Lung microvascular endothelial cell (primary cell): ENCODE data around the gene CNGA4. TPM values are rescaled to one million over a fixed set of nuclear protein-coding genes. Genes with fewer than 3 reads are reported as not detected.
"Not testable (repeated sequence)": the region's sequence is repeated elsewhere in the genome, so short reads cannot be mapped to it uniquely, and the experiment has no call there.

ENCODE experiments used
- DNase-seq, 2 donors: peaks; one replicate each; pipeline versions ENCODE4 v3.0.0 to v3.0.0-alpha.2; 2010; ENCODE audit warnings: low read depth in 2 of 2
- total RNA-seq: library from RNA; depleted of rRNA; stranded (reverse); fragments of >200 nt; gene quantifications from 2 replicates; pipeline ENCODE4 v1.2.1, GENCODE V29; 2014

CNGA4 gene
- total RNA-seq, 1 donor from 2014 or later, result not detected

GRCh38 chr11:6225896-6226295 lies 13.0 kb upstream of the CNGA4 start:
- DNase-seq, result peak in 1 of 2 donors; percentile 40

GRCh38 chr11:6228520-6228919 lies 10.4 kb upstream of the CNGA4 start:
- DNase-seq, result no peak

GRCh38 chr11:6229911-6230310 lies 9.0 kb upstream of the CNGA4 start:
- DNase-seq, result no peak

- no peak for DNase-seq
Measured at GRCh38 chr11:6232899-6233298, 6.0 kb upstream of the CNGA4 start.

- DNase-seq, result no peak
Measured at GRCh38 chr11:6233984-6234386, 4.9 kb upstream of the CNGA4 start.

GRCh38 chr11:6234387-6235107 lies 4.3 kb upstream of the CNGA4 start, which contains the start of gene FHIP1B:
Gene FHIP1B, minus strand, starts transcription at chr11:6234636. Its CDS starts 10,120 bp downstream, at chr11:6224516.
- DNase-seq, result peak; percentile 100

GRCh38 chr11:6237266-6237665 lies 1.6 kb upstream of the CNGA4 start:
- no peak for DNase-seq

- no peak for DNase-seq
Measured at GRCh38 chr11:6237761-6238302, 1.1 kb upstream of the CNGA4 start.

- DNase-seq, result no peak
Measured at GRCh38 chr11:6240139-6240538, 1.2 kb downstream of the CNGA4 start.

- DNase-seq, result no peak
Measured at GRCh38 chr11:6240781-6241180, 1.9 kb downstream of the CNGA4 start.

- DNase-seq, result no peak
Measured at GRCh38 chr11:6241316-6241715, 2.4 kb downstream of the CNGA4 start.

- no peak for DNase-seq
Measured at GRCh38 chr11:6245536-6245935, 6.6 kb downstream of the CNGA4 start.

- DNase-seq, result no peak
Measured at GRCh38 chr11:6248248-6248647, 9.4 kb downstream of the CNGA4 start.

- not testable (repeated sequence) for DNase-seq
Measured at GRCh38 chr11:6248897-6249296, 10.0 kb downstream of the CNGA4 start.

- DNase-seq, result peak; percentile 17 to 69
Measured at GRCh38 chr11:6249770-6250555, 11.1 kb downstream of the CNGA4 start.

GRCh38 chr11:6251120-6251733 lies 12.3 kb downstream of the CNGA4 start:
- peak; percentile 67 to 70 for DNase-seq

DNA sequence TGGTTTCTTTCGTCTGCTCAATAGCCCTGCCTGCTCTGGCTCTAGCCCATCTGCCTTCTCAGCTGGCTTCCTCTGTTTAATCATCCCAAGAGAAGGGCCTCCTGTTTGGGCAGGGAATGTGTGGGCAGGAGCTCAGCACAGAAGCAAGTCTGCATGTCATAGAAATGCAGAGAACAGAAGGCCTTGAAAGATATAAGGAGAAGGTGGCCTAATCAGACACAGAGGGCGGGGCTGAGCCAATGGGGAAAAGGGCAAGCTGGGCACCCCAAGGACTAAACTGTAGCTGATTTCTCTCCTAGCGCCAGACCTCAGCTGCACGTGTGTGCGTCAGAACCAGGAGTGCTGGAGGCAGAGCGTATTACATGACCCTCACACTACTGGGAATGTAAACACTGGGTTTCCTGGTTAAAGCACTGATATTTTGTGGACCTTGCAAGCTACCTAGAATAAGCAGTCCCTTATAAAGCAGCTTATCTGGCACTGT lies 13.1 kb downstream of the CNGA4 start:
- DNase-seq, result peak in 1 of 2 donors; percentile 72

- DNase-seq, result no peak
Measured at GRCh38 chr11:6253197-6253596, 14.3 kb downstream of the CNGA4 start.

DNA sequence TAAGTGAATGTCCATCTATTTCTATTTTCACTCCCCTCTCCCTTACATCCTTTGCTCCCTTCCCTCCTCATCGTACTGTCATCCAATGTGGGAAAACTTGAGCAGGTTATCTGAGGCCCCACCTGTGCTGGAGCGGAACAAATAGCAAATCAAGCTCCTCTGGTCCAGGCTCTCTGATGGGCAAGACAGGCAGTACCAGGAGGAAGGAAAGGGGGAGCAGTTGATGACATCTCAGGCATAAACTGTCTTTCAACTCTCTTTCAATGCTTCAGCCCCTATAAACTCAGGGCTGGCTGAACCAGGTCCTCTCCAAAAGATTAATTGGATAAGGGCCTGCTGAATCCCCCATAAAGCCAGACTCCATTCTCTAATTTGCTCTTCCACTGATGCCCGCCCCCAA lies 19.3 kb downstream of the CNGA4 start:
- no peak for DNase-seq

GRCh38 chr11:6258571-6259081 lies 19.7 kb downstream of the CNGA4 start:
- no peak for DNase-seq

GRCh38 chr11:6260207-6260726 lies 21.4 kb downstream of the CNGA4 start:
- no peak for DNase-seq
